K562 (cell line): Measurements from ENCODE around the gene FMO2. TPM values are rescaled to one million over a fixed set of nuclear protein-coding genes. Genes with fewer than 3 reads are reported as not detected.

ENCODE experiments used
- ATAC-seq: fragments of 200-7000 bp; cut with Tn5 transposase; 3 replicates; pipeline ENCODE4 v1.9.1; 2020; ENCODE audit warnings: moderate library complexity
- BruUV-seq: library from RNA; stranded (reverse); fragments of 400-500 nt; replicated peaks from 2 replicates; lab custom pipeline; 2021; lab: Mats Ljungman, UMichigan
- CTCF ChIA-PET: fragments of 300-600 bp; formaldehyde crosslinking; extraction: SDS; loops from one replicate; lab custom pipeline; 2021; ENCODE audit warnings: low intra/inter-chr PET ratio; lab: Yijun Ruan, JAX
- POLR2A ChIA-PET: fragments of 300-600, 350-650 bp; sonication (Branson Sonifier 250); formaldehyde crosslinking; extraction: SDS; loops from one replicate; lab custom pipeline; 2021; ENCODE audit warnings: antibody characterized with exemption, inconsistent platforms; lab: Yijun Ruan, JAX
- DNase-seq, 4 experiments: peaks; one replicate each; pipeline versions ENCODE4 v3.0.0 to v3.0.0-alpha.2; 2011 to 2018; ENCODE audit warnings: low spot score in 3 of 4, mixed read lengths in 3 of 4; ENCODE audit errors: extremely low read depth in 1 of 4
- FAIRE-seq: peaks from 2 replicates; lab custom pipeline; 2011; peaks lifted over from hg19 to GRCh38; lab: Jason Lieb, UNC
- H2AFZ ChIP-seq: 2 replicates; pipeline ENCODE4 v1.6.0; 2011; ENCODE audit warnings: low read depth, low read length, control low read depth, inconsistent platforms
- H3K27ac ChIP-seq: fragments of 200-600 bp; 3 replicates; pipeline ENCODE4 v1.8.0; 2011; ENCODE audit warnings: low read depth, mild to moderate bottlenecking, control low read depth, inconsistent platforms, low read length, moderate library complexity, mixed read lengths; ENCODE audit errors: extremely low read depth
- H3K27me3 ChIP-seq, 2 experiments: fragments of 300-600 bp in 1 of 2; 2 replicates in 1 of 2; 3 replicates in 1 of 2; pipeline versions ENCODE4 v1.6.0 to v1.8.0; 2011; ENCODE audit warnings: inconsistent platforms in 2 of 2, low read length in 2 of 2, mild to moderate bottlenecking in 1 of 2, mixed read lengths in 1 of 2, moderate library complexity in 1 of 2; ENCODE audit not compliant: control insufficient read depth in 2 of 2, insufficient read depth in 2 of 2
- H3K36me3 ChIP-seq: fragments of 300-600 bp; 3 replicates; pipeline ENCODE4 v1.8.0; 2011; ENCODE audit warnings: mild to moderate bottlenecking, low read length, inconsistent platforms; ENCODE audit not compliant: control insufficient read depth, insufficient read depth
- H3K4me1 ChIP-seq, 2 experiments: fragments of 200-600 bp in 1 of 2; replicated peaks in 1 of 2; 2 replicates in 1 of 2; 3 replicates in 1 of 2; pipeline versions ENCODE4 v1.5.1 to v1.8.0; 2011; ENCODE audit warnings: inconsistent platforms in 2 of 2, low read length in 2 of 2, mild to moderate bottlenecking in 1 of 2, mixed read lengths in 1 of 2, moderate library complexity in 1 of 2; ENCODE audit not compliant: control insufficient read depth in 2 of 2, insufficient read depth in 2 of 2
- H3K4me2 ChIP-seq: 2 replicates; pipeline ENCODE4 v1.6.1; 2011; ENCODE audit warnings: low read length, control low read depth, inconsistent platforms, mixed read lengths; ENCODE audit not compliant: insufficient read depth
- H3K4me3 ChIP-seq: fragments of 200-600 bp; sonication (generic), shearing (Covaris generic); 2 replicates; pipeline ENCODE4 v1.5.1; 2016; ENCODE audit warnings: control low read depth, inconsistent platforms
- H3K79me2 ChIP-seq: fragments of 200-600 bp; 3 replicates; pipeline ENCODE4 v1.8.0; 2011; ENCODE audit warnings: low read length, inconsistent platforms; ENCODE audit not compliant: control insufficient read depth, insufficient read depth
- H3K9ac ChIP-seq, 2 experiments: 2 replicates each; pipeline versions ENCODE4 v1.6.0 to v1.6.1; 2011; ENCODE audit warnings: low read depth in 2 of 2, low read length in 2 of 2, control low read depth in 1 of 2, inconsistent platforms in 1 of 2, mild to moderate bottlenecking in 1 of 2, mixed read lengths in 1 of 2; ENCODE audit not compliant: insufficient read depth in 1 of 2
- H3K9me1 ChIP-seq: one replicate; pipeline ENCODE4 v1.6.0; 2011; ENCODE audit warnings: inconsistent platforms, mild to moderate bottlenecking, low read length, moderate library complexity; ENCODE audit not compliant: control insufficient read depth, insufficient read depth
- H3K9me3 ChIP-seq: replicated peaks from 2 replicates; pipeline ENCODE4 v1.5.1; 2011; ENCODE audit warnings: low read depth, low read length, inconsistent platforms; ENCODE audit not compliant: control insufficient read depth, insufficient read depth
- H4K20me1 ChIP-seq: replicated peaks from 2 replicates; pipeline ENCODE4 v1.6.1; 2011; ENCODE audit warnings: low read length, inconsistent platforms, mixed read lengths; ENCODE audit not compliant: control insufficient read depth, insufficient read depth
- PBX2 ChIP-seq, 2 experiments: IDR thresholded peaks in 1 of 2; conservative IDR thresholded peaks in 1 of 2; 2 replicates each; pipeline ENCODE4 v1.6.1; 2016; ENCODE audit warnings: low read depth in 2 of 2, mild to moderate bottlenecking in 1 of 2, missing compliant biosample characterization in 1 of 2, missing genetic modification characterization in 1 of 2, moderate library complexity in 1 of 2
- ZNF184 ChIP-seq: sonication (generic); formaldehyde crosslinking; IDR thresholded peaks from 2 replicates; pipeline ENCODE4 v1.5.0; 2020; ENCODE audit warnings: missing genetic modification reagents
- ZNF398 ChIP-seq: fragments of 250-450 bp; sonication (Bioruptor Pico); IDR thresholded peaks from 2 replicates; pipeline ENCODE4 v1.8.0; 2021; ENCODE audit warnings: moderate library complexity, mild to moderate bottlenecking, inconsistent platforms
- ZNF592 ChIP-seq: fragments of 450-650 bp; IDR thresholded peaks from 2 replicates; pipeline ENCODE4 v1.6.1; 2017; ENCODE audit warnings: antibody characterized with exemption, mild to moderate bottlenecking
- WGBS: fragments of 100-300 bp; shearing (Covaris generic); methylation state at CpG from one replicate; pipeline ENCODE4 v1.1.6; 2016; ENCODE audit warnings: low coverage, mixed read lengths; ENCODE audit not compliant: insufficient coverage; ENCODE audit errors: missing lambda C conversion rate; 5-methylcytosine and 5-hydroxymethylcytosine counted together
- in situ Hi-C: fragments of 300-500 bp; cut with MboI; formaldehyde crosslinking; loops from 4 replicates; pipeline ENCODE4 v1.15.0; 2018; ENCODE audit warnings: inconsistent platforms, mixed read lengths
- intact Hi-C: fragments of 100-400 bp; cut with micrococcal nuclease; formaldehyde crosslinking; loops from 2 replicates; pipeline ENCODE4 v1.14.2; 2022
- polyA plus RNA-seq, 8 experiments: library from polyadenylated mRNA; depleted of rRNA in 4 of 8; stranded (reverse) in 5 of 8; unstranded in 3 of 8; fragments of >200 nt; fragmentation: Nextera tagmentation in 2 of 8; fragmentation: Illumina TruSeq in 1 of 8; extraction: Ambion mirVana in 2 of 8; extraction: Trizol in 1 of 8; gene quantifications; 2 replicates each; pipeline versions ENCODE4 v1.2.1 to v1.2.3, GENCODE V29; 2011 to 2014; ENCODE audit warnings: inconsistent platforms in 1 of 8, missing spikeins in 1 of 8
- total RNA-seq, 7 experiments: library from RNA; depleted of rRNA in 6 of 7; stranded (reverse); fragments of >200 nt in 6 of 7; fragmentation: Illumina TruSeq in 2 of 7; extraction: Trizol in 2 of 7; gene quantifications; 2 replicates each; pipeline versions ENCODE4 v1.2.1 to v1.2.3, GENCODE V29; 2011 to 2021; ENCODE audit warnings: low replicate concordance in 1 of 7

The FMO2 gene
- total and polyA plus RNA-seq, 9 of the 15 experiments (the other 6 are each of a cell fraction or from before 2014, with no cell fraction given), result not detected

GRCh38 chr1:171142416-171143385, 42.4 kb upstream of the FMO2 start (continued):
- no peak for TF ChIP-seq ZNF592
- TF ChIP-seq, all 486 proteins: peak for 0

- H4K20me1 ChIP-seq, result no peaks in the 10 kb centered on the region
- ATAC-seq, result no peak
Observed at GRCh38 chr1:171150156-171150555, 34.9 kb upstream of the FMO2 start.

More at GRCh38 chr1:171150156-171150555, 34.9 kb upstream of the FMO2 start:
- no peak overlapping the region for H3K4me3 ChIP-seq
- 0% methylated on average over 1 of the region's 1 CpG for WGBS
- TF ChIP-seq PBX2 (CRISPR knock-in tag; IDR thresholded peaks at IDR 0.05; ENCODE audit: low read depth), result no peak
- TF ChIP-seq PBX2 (tag; conservative IDR thresholded peaks at IDR 0.05; ENCODE audit: low read depth), result no peak
- TF ChIP-seq ZNF184 (CRISPR knock-in tag), result no peak
- no peak for TF ChIP-seq ZNF398
- H3K9me3 ChIP-seq, result no peaks in the 10 kb centered on the region
- in situ Hi-C loops, result no loop called here
- POLR2A ChIA-PET, result no interaction called here
- no peaks in the 10 kb centered on the region for H3K27me3 ChIP-seq
- H3K79me2 ChIP-seq, result no peaks in the 10 kb centered on the region
- no peaks in the 10 kb centered on the region for H3K36me3 ChIP-seq
- no peaks in the 10 kb centered on the region for H3K4me1 ChIP-seq
- H2AFZ ChIP-seq, result no peak overlapping the region
- intact Hi-C loops, result no loop called here
- H3K9ac ChIP-seq, result no peak overlapping the region
- CTCF ChIA-PET, result no interaction called here
- BruUV-seq, result no TSS peak
- no peak overlapping the region for H3K27ac ChIP-seq
- DNase-seq (no peak), FAIRE-seq (no peak)
- H3K9me1 ChIP-seq, result no peaks in the 10 kb centered on the region
- H3K4me2 ChIP-seq, result no peak overlapping the region
